Body of pancreas (tissue), 4 donors: ENCODE data around the gene MYRFL. TPM values are rescaled to one million over a fixed set of nuclear protein-coding genes. Genes with fewer than 3 reads are reported as not detected.

Source experiments
- ATAC-seq: fragments of 150-250 bp; one replicate; pipeline ENCODE4 v1.9.1; 2016
- DNase-seq, 4 donors: peaks; one replicate each; pipeline ENCODE4 v3.0.0-alpha.2; 2019
- H3K27ac ChIP-seq, 4 donors: fragments of 200-600 bp; sonication (generic); 1 replicate in 3 of 4; 2 replicates in 1 of 4; pipeline versions ENCODE4 v1.5.1 to v1.6.1; 2016 to 2019; ENCODE audit warnings: mild to moderate bottlenecking in 1 of 4, mixed read lengths in 1 of 4, moderate library complexity in 1 of 4
- H3K27me3 ChIP-seq, 2 donors: fragments of 200-600 bp; sonication (generic); one replicate each; pipeline ENCODE4 v1.6.0; 2016; ENCODE audit warnings: mild to moderate bottlenecking in 1 of 2
- H3K36me3 ChIP-seq, 2 donors: fragments of 200-600 bp; sonication (generic); replicated peaks in 1 of 2; 2 replicates each; pipeline ENCODE4 v1.5.1; 2016; ENCODE audit warnings: low read depth in 2 of 2; ENCODE audit not compliant: insufficient read depth in 1 of 2
- H3K4me1 ChIP-seq: fragments of 200-600 bp; sonication (generic); one replicate; pipeline ENCODE4 v1.6.0; 2016
- H3K4me3 ChIP-seq, 2 donors: fragments of 200-600 bp; sonication (generic); 1 replicate in 1 of 2; 2 replicates in 1 of 2; pipeline ENCODE4 v1.5.1; 2016 to 2019
- H3K9me3 ChIP-seq, 3 donors: fragments of 200-600 bp; sonication (generic); 1 replicate in 2 of 3; 2 replicates in 1 of 3; pipeline ENCODE4 v1.5.1; 2016
- CTCF ChIP-seq, 7 experiments: fragments of 450-650 bp in 4 of 7; fragments of 200-600 bp in 3 of 7; sonication (generic) in 3 of 7; IDR thresholded peaks; one replicate each; pipeline ENCODE4 v1.5.1; 2016 to 2019; ENCODE audit warnings: antibody characterized with exemption in 7 of 7
- POLR2A ChIP-seq, 3 donors: fragments of 450-650 bp; IDR thresholded peaks; one replicate each; pipeline ENCODE4 v1.6.1; 2016; ENCODE audit warnings: antibody characterized with exemption in 3 of 3, mild to moderate bottlenecking in 2 of 3
- WGBS, 2 donors: methylation state at CpG; one replicate each; pipeline ENCODE4 v1.1.5; 2017; 5-methylcytosine and 5-hydroxymethylcytosine counted together
- intact Hi-C: fragments of 100-400 bp; cut with DNase I; formaldehyde crosslinking; loops from one replicate; pipeline ENCODE4 v1.15.1; 2023
- total RNA-seq, 2 donors: library from RNA; depleted of rRNA; stranded (reverse); fragments of >200 nt; gene quantifications; one replicate each; pipeline ENCODE4 v1.1.0, GENCODE V29; 2016

MYRFL gene
- total RNA-seq, 2 donors from 2014 or later, result under 0.01 to 0.52 TPM

DNA sequence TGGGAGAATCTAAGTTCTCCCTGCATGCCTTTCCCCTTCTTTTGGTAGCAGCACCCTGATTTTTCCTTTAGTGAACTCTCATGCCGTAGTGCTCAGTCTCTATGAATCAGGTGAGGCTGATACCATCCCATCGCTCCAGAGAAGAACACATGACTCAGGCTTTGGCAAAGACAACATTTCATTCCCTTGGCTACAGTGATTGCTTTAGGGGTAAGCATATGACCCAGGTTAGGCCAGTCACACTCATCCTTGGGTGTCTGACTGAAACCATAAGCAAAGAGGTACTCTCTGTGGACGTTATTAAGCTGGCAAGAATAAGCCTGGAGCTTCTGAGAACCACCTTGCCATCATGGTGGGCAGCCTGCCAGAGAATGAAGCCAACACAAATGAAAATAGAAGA is 141.8 kb downstream of the MYRFL start:
- WGBS, 2 donors, result 30 to 35% methylated on average over 3 of the region's 3 CpGs
- DNase-seq (peak in 1 of 4 donors; percentile 17), ATAC-seq (no peak)
- Histone ChIP-seq H3K27ac (no peak overlapping the region), H3K27me3 (no peaks in the 10 kb centered on the region), H3K36me3 (no peaks in the 10 kb centered on the region), H3K4me3 (no peak overlapping the region), H3K9me3 (no peaks in the 10 kb centered on the region), H3K4me1 (no peaks in the 10 kb centered on the region)
- intact Hi-C loops, result no loop called here
- TF ChIP-seq CTCF (IDR thresholded peaks at IDR 0.05) (no peak), POLR2A (IDR thresholded peaks at IDR 0.05) (no peak)

DNA sequence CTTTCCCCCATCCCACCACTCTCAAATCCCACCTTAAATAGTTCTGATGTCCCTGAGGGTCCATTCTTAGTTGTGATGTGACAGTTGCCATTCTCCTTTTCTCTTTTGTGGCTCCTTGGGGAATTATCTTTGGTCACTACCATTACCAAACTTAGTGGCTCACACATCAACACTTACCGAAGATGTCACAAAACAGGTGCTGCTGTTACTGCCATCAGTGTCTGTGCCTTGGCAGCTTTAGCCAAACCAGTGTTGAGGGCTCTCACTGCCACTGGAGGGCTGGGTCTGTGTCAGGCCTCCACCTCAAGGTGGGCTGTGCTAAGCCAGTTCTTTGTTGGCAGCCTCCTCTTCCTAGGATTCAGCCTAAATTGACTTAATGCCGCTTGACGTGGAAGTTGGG is 144.0 kb downstream of the MYRFL start:
- intact Hi-C loops, result no loop called here
- no peak overlapping the region for H3K27ac ChIP-seq
- no peak for DNase-seq
- WGBS, 2 donors, result 88% methylated on average over 3 of the region's 3 CpGs
- no peaks in the 10 kb centered on the region for H3K36me3 ChIP-seq
- no peak for ATAC-seq
- no peaks in the 10 kb centered on the region for H3K4me1 ChIP-seq
- no peaks in the 10 kb centered on the region for H3K9me3 ChIP-seq
- H3K27me3 ChIP-seq, result no peaks in the 10 kb centered on the region
- no peak overlapping the region for H3K4me3 ChIP-seq
- TF ChIP-seq POLR2A (IDR thresholded peaks at IDR 0.05) (no peak), CTCF (IDR thresholded peaks at IDR 0.05) (no peak)

DNA sequence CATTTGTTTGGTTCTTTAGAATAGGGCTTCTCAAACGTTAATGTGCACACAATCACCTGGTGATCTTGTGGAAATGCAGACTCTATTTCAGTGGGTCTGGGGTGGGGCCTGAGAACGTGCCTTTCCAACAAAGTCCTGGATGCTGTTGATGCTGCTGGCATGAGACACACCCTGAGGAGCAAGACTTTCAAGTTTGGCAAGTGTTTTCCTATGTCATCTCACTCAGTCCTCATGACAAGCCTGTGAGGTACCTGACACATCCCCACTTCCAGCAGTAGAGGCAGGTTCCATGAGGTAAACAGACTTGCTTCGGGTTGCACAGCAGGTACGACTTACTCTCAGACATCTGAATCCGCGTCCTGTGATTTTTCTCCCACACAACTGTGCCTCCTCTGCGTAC is 147.1 kb downstream of the MYRFL start:
- Histone ChIP-seq H3K4me1 (no peaks in the 10 kb centered on the region), H3K36me3 (no peaks in the 10 kb centered on the region), H3K9me3 (no peaks in the 10 kb centered on the region), H3K27me3 (no peaks in the 10 kb centered on the region), H3K4me3 (no peak overlapping the region), H3K27ac (no peak overlapping the region)
- 65 to 70% methylated on average over 7 of the region's 7 CpGs for WGBS, 2 donors
- ATAC-seq, result no peak
- intact Hi-C loops, result no loop called here
- TF ChIP-seq CTCF (IDR thresholded peaks at IDR 0.05) (no peak), POLR2A (IDR thresholded peaks at IDR 0.05) (no peak)
- no peak for DNase-seq

DNA sequence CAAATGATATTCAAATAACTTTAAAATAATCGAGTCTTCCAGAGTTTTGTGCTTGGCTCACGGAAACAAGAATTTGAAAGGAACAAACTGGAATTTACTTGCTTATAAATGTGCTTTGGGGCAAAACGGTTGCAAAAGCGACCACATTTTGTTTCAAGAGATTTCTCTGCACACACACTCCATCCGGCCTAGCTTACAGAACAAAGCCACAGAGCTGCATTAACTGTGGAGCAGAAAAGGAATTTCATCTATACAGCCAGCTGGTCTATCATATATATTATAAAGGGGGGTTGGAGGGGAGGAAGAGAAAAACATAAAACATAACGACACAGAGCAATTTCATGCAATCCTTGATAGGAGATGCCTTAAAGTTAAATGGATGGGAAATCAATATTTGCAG is 153.0 kb downstream of the MYRFL start:
- no peak overlapping the region for H3K4me3 ChIP-seq
- no peaks in the 10 kb centered on the region for H3K4me1 ChIP-seq
- H3K27me3 ChIP-seq, result no peaks in the 10 kb centered on the region
- 39 to 54% methylated on average over 6 of the region's 6 CpGs for WGBS, 2 donors
- intact Hi-C loops, result no loop called here
- no peak overlapping the region for H3K27ac ChIP-seq
- H3K36me3 ChIP-seq, result no peaks in the 10 kb centered on the region
- no peak for DNase-seq
- no peak for ATAC-seq
- no peaks in the 10 kb centered on the region for H3K9me3 ChIP-seq
- TF ChIP-seq CTCF (IDR thresholded peaks at IDR 0.05) (no peak), POLR2A (IDR thresholded peaks at IDR 0.05) (no peak)

DNA sequence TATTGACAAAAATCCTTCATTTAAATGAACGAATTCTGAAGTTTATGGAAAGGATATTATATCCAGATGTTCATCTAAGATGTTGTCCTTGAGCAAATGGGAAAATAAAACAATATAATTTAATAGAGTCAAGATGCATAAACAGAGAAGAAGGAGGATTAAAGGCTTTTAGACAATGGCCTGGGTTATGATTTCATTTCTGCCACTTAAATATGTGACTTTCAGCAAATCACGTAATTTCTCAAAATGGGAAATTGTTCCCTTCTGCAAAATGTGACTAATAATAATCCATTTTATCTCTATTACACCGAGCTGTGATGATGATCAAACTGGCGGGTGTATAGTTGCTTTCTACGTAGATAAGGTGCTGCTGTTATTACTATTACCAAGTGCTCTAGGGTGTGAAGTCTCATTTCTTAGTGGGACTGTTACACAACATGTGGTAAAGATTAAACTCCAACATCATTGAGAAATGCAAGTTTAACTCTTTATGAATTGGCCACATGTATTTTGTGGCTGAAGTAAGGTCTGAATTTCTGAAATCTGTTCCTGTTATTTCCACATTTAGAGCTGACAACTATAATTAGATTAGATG is 157.0 kb downstream of the MYRFL start:
- Histone ChIP-seq H3K36me3 (no peaks in the 10 kb centered on the region), H3K4me3 (no peak overlapping the region), H3K27ac (no peak overlapping the region), H3K27me3 (no peaks in the 10 kb centered on the region), H3K9me3 (no peaks in the 10 kb centered on the region), H3K4me1 (peaks cover under 1% of the 10 kb centered on the region)
- 33 to 54% methylated on average over 5 of the region's 5 CpGs for WGBS, 2 donors
- TF ChIP-seq CTCF (IDR thresholded peaks at IDR 0.05) (no peak), POLR2A (IDR thresholded peaks at IDR 0.05) (no peak)
- ATAC-seq, result no peak
- intact Hi-C loops, result no loop called here
- no peak for DNase-seq
